Pancreas (tissue), 10 donors: ENCODE results near the gene PAIP1. TPM values are rescaled to one million over a fixed set of nuclear protein-coding genes. Genes with fewer than 3 reads are reported as not detected.
A peak's percentile ranks its signal among the peaks of the same experiment; 100 is the strongest.

Source experiments
- ATAC-seq, 4 donors: fragments of 200-7000 bp; cut with Tn5 transposase; one replicate each; pipeline versions ENCODE4 v1.8.0 to v1.9.1; 2020; ENCODE audit warnings: mild to moderate bottlenecking in 4 of 4, moderate library complexity in 4 of 4
- DNase-seq, 6 donors: peaks; one replicate each; pipeline ENCODE4 v3.0.0-alpha.2; 2020
- FAIRE-seq: peaks from 2 replicates; lab custom pipeline; 2012; peaks lifted over from hg19 to GRCh38; lab: Jason Lieb, UNC
- H3K27ac ChIP-seq, 4 donors: fragments of 200-600 bp; sonication (generic); 1 replicate in 3 of 4; 2 replicates in 1 of 4; pipeline versions ENCODE4 v1.5.0 to v1.8.0; 2020
- H3K27me3 ChIP-seq, 4 donors: fragments of 200-600 bp; one replicate each; pipeline ENCODE4 v1.8.0; 2021
- H3K36me3 ChIP-seq, 3 donors: fragments of 200-600 bp; sonication (generic) in 1 of 3; one replicate each; pipeline versions ENCODE4 v1.5.0 to v1.8.0; 2020 to 2021
- H3K4me1 ChIP-seq, 3 donors: fragments of 200-600 bp; one replicate each; pipeline ENCODE4 v1.8.0; 2021
- H3K4me3 ChIP-seq, 4 donors: fragments of 200-600 bp; sonication (generic) in 2 of 4; one replicate each; pipeline versions ENCODE4 v1.5.0 to v1.8.0; 2020 to 2021
- H3K9me3 ChIP-seq, 4 donors: fragments of 200-600 bp; one replicate each; pipeline ENCODE4 v1.8.0; 2021
- WGBS, 2 donors: extraction: QIAGEN DNeasy Blood & Tissue Kit; methylation state at CpG; one replicate each; pipeline ENCODE4 v1.1.7; 2013; 5-methylcytosine and 5-hydroxymethylcytosine counted together
- intact Hi-C, 3 donors: fragments of 100-400 bp; cut with DNase I; formaldehyde crosslinking; loops; one replicate each; pipeline versions ENCODE4 v1.11.1 to v1.14.2; 2022
- polyA plus RNA-seq, 2 donors: library from polyadenylated mRNA; stranded (reverse); fragments of 200-250 nt; gene quantifications; one replicate each; pipeline ENCODE4 v1.2.3, GENCODE V29; 2013
- total RNA-seq, 6 donors: library from RNA; stranded (reverse); fragmentation: NEBNext Ultra II Directional in 4 of 6; extraction: Animal tissue kit (Norgen Biotek cat#: 25700) in 4 of 6; gene quantifications; one replicate each; pipeline versions ENCODE4 v1.2.1 to v1.2.4, GENCODE V29; 2021 to 2023
- TF ChIP-seq, protein P1 (sequence below), 4 donors: fragments of 200-600 bp; sonication (generic) in 3 of 4; IDR thresholded peaks; one replicate each; pipeline versions ENCODE4 v1.5.0 to v1.8.0; 2021; ENCODE audit warnings: antibody characterized with exemption in 4 of 4
- donor health status: healthy with polysubstance abuse.
- donor health status: DM: no; HTN: no; CAD: no; lungs with moderate emphysema.
- donor health status: DM: no; HTN: no; CAD: no.
- donor health status: control.
- donor health status: control.
- donor health status: Bipolar disorder and iron deficiency.
- donor health status: DM: yes; HTN: yes; CAD: no.
- donor health status: DM: no; HTN: no; CAD: no.
- donor health status: DM: no; HTN: no; CAD: no.
- donor health status: DM: yes; HTN: yes; CAD: no.

Gene PAIP1, protein sequence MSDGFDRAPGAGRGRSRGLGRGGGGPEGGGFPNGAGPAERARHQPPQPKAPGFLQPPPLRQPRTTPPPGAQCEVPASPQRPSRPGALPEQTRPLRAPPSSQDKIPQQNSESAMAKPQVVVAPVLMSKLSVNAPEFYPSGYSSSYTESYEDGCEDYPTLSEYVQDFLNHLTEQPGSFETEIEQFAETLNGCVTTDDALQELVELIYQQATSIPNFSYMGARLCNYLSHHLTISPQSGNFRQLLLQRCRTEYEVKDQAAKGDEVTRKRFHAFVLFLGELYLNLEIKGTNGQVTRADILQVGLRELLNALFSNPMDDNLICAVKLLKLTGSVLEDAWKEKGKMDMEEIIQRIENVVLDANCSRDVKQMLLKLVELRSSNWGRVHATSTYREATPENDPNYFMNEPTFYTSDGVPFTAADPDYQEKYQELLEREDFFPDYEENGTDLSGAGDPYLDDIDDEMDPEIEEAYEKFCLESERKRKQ
- total RNA-seq (10 to 100 TPM; 22.4 to 43.9 (median 30.6) TPM), polyA plus RNA-seq (10 to 100 TPM; 22.9 to 29.9 TPM)

DNA sequence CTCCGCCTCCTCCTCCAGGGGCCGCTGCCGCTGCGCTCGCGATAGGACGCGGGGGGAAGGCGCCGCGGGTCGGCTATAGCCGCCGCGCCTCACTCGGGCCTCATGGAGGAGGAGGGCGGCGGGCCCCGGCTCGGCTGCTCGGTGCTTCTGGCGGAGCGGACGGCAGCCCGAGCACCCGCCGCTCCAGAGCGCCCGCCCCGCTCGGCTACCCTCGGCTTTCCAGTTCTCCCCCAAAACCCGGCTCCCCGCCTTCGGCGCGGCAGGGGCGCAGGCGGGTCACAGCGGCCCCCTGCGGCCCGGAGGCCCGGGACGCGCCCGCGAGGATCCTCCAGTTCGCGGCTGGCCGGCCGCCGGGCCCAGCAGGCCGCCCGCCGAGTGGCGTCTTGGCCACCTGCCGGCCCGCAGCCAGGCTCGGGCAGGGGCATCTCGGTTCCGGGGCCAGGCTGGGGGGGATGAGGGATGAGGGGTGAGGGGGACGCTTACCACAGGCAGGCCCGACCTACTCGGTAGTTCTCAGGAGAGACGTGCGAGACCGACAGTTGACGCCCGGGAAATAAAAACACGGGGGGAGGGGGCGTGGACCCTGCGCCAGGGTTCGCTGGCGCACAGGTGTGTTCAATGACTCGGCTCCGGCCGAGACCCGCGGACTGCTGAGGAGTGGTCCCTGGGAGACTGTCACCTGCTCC, at the start of gene PAIP1:
PAIP1 (minus strand) TSS at position 221 of the 686 bp plus-strand sequence. CDS start 231 bp downstream, outside the sequence.
- TF ChIP-seq, protein P1, sequence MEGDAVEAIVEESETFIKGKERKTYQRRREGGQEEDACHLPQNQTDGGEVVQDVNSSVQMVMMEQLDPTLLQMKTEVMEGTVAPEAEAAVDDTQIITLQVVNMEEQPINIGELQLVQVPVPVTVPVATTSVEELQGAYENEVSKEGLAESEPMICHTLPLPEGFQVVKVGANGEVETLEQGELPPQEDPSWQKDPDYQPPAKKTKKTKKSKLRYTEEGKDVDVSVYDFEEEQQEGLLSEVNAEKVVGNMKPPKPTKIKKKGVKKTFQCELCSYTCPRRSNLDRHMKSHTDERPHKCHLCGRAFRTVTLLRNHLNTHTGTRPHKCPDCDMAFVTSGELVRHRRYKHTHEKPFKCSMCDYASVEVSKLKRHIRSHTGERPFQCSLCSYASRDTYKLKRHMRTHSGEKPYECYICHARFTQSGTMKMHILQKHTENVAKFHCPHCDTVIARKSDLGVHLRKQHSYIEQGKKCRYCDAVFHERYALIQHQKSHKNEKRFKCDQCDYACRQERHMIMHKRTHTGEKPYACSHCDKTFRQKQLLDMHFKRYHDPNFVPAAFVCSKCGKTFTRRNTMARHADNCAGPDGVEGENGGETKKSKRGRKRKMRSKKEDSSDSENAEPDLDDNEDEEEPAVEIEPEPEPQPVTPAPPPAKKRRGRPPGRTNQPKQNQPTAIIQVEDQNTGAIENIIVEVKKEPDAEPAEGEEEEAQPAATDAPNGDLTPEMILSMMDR (IDR thresholded peaks at IDR 0.05): peak; percentile 45 to 78 (median 60)
- H3K27ac ChIP-seq: peak within 1 kb of the TSS; percentile 88 to 96 (median 94)
- H3K4me1 ChIP-seq: peaks cover 14 to 25% (median 22%) of the 10 kb centered on the region in 3 donors
- no peak for FAIRE-seq
- DNase-seq: peak; percentile 76 to 94 (median 86)
- H3K27me3 ChIP-seq: no peaks in the 10 kb centered on the region
- peak; percentile 90 to 95 (median 94) for ATAC-seq
- WGBS, 2 donors: 0% methylated on average over 54 to 79 of the region's 79 CpGs
- peak within 1 kb of the TSS; percentile 45 to 85 (median 80) for H3K4me3 ChIP-seq
- intact Hi-C loops: no loop called here
- H3K36me3 ChIP-seq: no peaks in the 10 kb centered on the region
- no peaks in the 10 kb centered on the region for H3K9me3 ChIP-seq

- peaks cover 0 to 7% (median 4%) of the 10 kb centered on the region in 3 donors for H3K36me3 ChIP-seq
- ATAC-seq: no peak
- intact Hi-C loops: no loop called here
- no peaks in the 10 kb centered on the region for H3K27me3 ChIP-seq
- peaks cover 8 to 9% (median 8%) of the 10 kb centered on the region in 3 donors for H3K4me1 ChIP-seq
- no peak for FAIRE-seq
- TF ChIP-seq, protein P1 (IDR thresholded peaks at IDR 0.05): no peak
- H3K9me3 ChIP-seq: no peaks in the 10 kb centered on the region
- H3K27ac ChIP-seq: no peak overlapping the region
- no peak for DNase-seq
- 91 to 94% methylated on average over 3 of the region's 3 CpGs for WGBS, 2 donors
- no peak overlapping the region for H3K4me3 ChIP-seq
Observed at GRCh38 chr5:43606351-43606750, 49.5 kb upstream of the PAIP1 start.

DNA sequence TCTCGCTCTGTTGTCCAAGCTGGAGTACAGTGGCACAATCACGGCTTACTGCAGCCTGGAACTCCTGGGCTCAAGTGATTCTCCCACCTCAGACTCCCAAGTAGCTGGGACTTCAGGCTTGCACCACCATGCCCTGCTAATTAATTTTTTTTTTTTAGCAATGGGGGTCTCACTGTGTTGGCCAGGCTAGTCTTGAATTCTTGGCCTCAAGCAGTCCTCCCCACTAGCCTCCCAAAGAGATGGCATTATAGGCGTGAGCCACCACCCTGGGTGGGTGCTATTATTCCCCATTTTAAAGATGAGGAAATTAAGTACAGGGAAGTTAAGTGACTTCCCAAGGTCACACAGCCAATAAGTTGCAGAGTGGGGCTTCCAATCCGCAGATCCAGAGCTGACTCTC, 47.8 kb upstream of the PAIP1 start:
- Histone ChIP-seq H3K36me3 (no peaks in the 10 kb centered on the region), H3K9me3 (no peaks in the 10 kb centered on the region), H3K4me3 (no peak overlapping the region), H3K4me1 (peaks cover 8 to 16% (median 14%) of the 10 kb centered on the region in 3 donors), H3K27me3 (no peaks in the 10 kb centered on the region), H3K27ac (peak overlapping the region in 2 of 4 donors; percentile 91)
- intact Hi-C loops: no loop called here
- ATAC-seq (no peak), DNase-seq (no peak), FAIRE-seq (no peak)
- WGBS, 2 donors: 54 to 62% methylated on average over 4 of the region's 4 CpGs
- TF ChIP-seq, protein P1 (IDR thresholded peaks at IDR 0.05): no peak

- peak overlapping the region; percentile 62 to 83 (median 69) for H3K4me3 ChIP-seq
- no peaks in the 10 kb centered on the region for H3K9me3 ChIP-seq
- H3K27me3 ChIP-seq: no peaks in the 10 kb centered on the region
- WGBS, 2 donors: 1% methylated on average over 47 to 49 of the region's 49 CpGs
- TF ChIP-seq, protein P1 (IDR thresholded peaks at IDR 0.05): no peak
- ATAC-seq (peak; percentile 81 to 87 (median 84)), FAIRE-seq (no peak), DNase-seq (peak; percentile 75 to 90 (median 78))
- no peaks in the 10 kb centered on the region for H3K36me3 ChIP-seq
- H3K4me1 ChIP-seq: peaks cover 8 to 16% (median 14%) of the 10 kb centered on the region in 3 donors
- intact Hi-C loops: no loop called here
- H3K27ac ChIP-seq: peak overlapping the region; percentile 84 to 91 (median 88)
Observed at GRCh38 chr5:43603344-43604217, 46.7 kb upstream of the PAIP1 start.
